HepG2 (cell line): ENCODE measurements around the gene MLX. TPM values are rescaled to one million over a fixed set of nuclear protein-coding genes. Genes with fewer than 3 reads are reported as not detected.
A peak's percentile ranks its signal among the peaks of the same experiment; 100 is the strongest.

Experiments
- BRD4 ChIP-seq: sonication (generic); formaldehyde crosslinking; IDR thresholded peaks from 2 replicates; pipeline ENCODE4 v1.4.0; 2020; ENCODE audit warnings: missing genetic modification reagents
- CBX5 ChIP-seq: sonication (generic); formaldehyde crosslinking; IDR thresholded peaks from 2 replicates; pipeline ENCODE4 v1.4.0; 2020; ENCODE audit warnings: missing genetic modification reagents, borderline replicate concordance
- E2F1 ChIP-seq: sonication (generic); formaldehyde crosslinking; IDR thresholded peaks from 2 replicates; pipeline ENCODE4 v1.5.0; 2020; ENCODE audit warnings: missing genetic modification reagents
- ETV6 ChIP-seq: sonication (generic); formaldehyde crosslinking; conservative IDR thresholded peaks from 2 replicates; pipeline ENCODE4 v1.4.0; 2020; ENCODE audit warnings: missing genetic modification reagents
- FIP1L1 ChIP-seq: fragments of 200-400 bp; formaldehyde crosslinking; IDR thresholded peaks from 2 replicates; pipeline ENCODE4 v1.6.1; 2018; ENCODE audit warnings: low read depth, mild to moderate bottlenecking, low read length, moderate library complexity, borderline replicate concordance; ENCODE audit not compliant: insufficient read depth
- HNRNPL ChIP-seq: fragments of 200-400 bp; formaldehyde crosslinking; IDR thresholded peaks from 2 replicates; pipeline ENCODE4 v1.6.1; 2017; ENCODE audit warnings: mild to moderate bottlenecking, low read depth, low read length
- KDM1A ChIP-seq: IDR thresholded peaks from 2 replicates; pipeline ENCODE4 v1.6.1; 2016; ENCODE audit warnings: missing compliant biosample characterization
- KDM3A ChIP-seq: IDR thresholded peaks from 2 replicates; pipeline ENCODE4 v1.6.1; 2018; ENCODE audit warnings: low read depth, missing compliant biosample characterization
- KMT2B ChIP-seq: IDR thresholded peaks from 2 replicates; pipeline ENCODE4 v1.6.1; 2016; ENCODE audit warnings: missing genetic modification reagents, missing compliant biosample characterization
- MAZ ChIP-seq, 2 experiments: sonication (generic) in 1 of 2; formaldehyde crosslinking in 1 of 2; IDR thresholded peaks; 2 replicates each; pipeline versions ENCODE4 v1.5.0 to v1.6.1; 2012 to 2020; ENCODE audit warnings: low read depth in 2 of 2, mild to moderate bottlenecking in 2 of 2, borderline replicate concordance in 1 of 2, improper control_type of control experiment in 1 of 2, low read length in 1 of 2, missing genetic modification reagents in 1 of 2, moderate library complexity in 1 of 2
- MNT ChIP-seq: fragments of 450-650 bp; IDR thresholded peaks from 2 replicates; pipeline ENCODE4 v1.6.1; 2016
- MYNN ChIP-seq: sonication (generic); formaldehyde crosslinking; IDR thresholded peaks from 2 replicates; pipeline ENCODE4 v1.4.0; 2020; ENCODE audit warnings: mild to moderate bottlenecking, low read depth, missing genetic modification reagents
- RARA ChIP-seq: IDR thresholded peaks from 2 replicates; pipeline ENCODE4 v1.6.1; 2016; ENCODE audit warnings: missing genetic modification reagents, missing compliant biosample characterization
- RFXAP ChIP-seq: sonication (generic); formaldehyde crosslinking; IDR thresholded peaks from 2 replicates; pipeline ENCODE4 v1.4.0; 2020; ENCODE audit warnings: missing genetic modification reagents, borderline replicate concordance
- RXRA ChIP-seq: sonication (generic); formaldehyde crosslinking; IDR thresholded peaks from 2 replicates; pipeline ENCODE4 v1.5.1; 2020; ENCODE audit warnings: missing genetic modification reagents
- SALL1 ChIP-seq: sonication (generic); formaldehyde crosslinking; IDR thresholded peaks from 2 replicates; pipeline ENCODE4 v1.8.0; 2022; ENCODE audit warnings: mild to moderate bottlenecking, missing genetic modification reagents
- YEATS2 ChIP-seq: sonication (generic); formaldehyde crosslinking; IDR thresholded peaks from 2 replicates; pipeline ENCODE4 v1.4.0; 2020; ENCODE audit warnings: missing genetic modification reagents, borderline replicate concordance
- ZBTB14 ChIP-seq: sonication (generic); formaldehyde crosslinking; IDR thresholded peaks from 2 replicates; pipeline ENCODE4 v1.4.0; 2020; ENCODE audit warnings: missing genetic modification reagents
- ZBTB43 ChIP-seq: sonication (generic); formaldehyde crosslinking; conservative IDR thresholded peaks from 2 replicates; pipeline ENCODE4 v1.4.0; 2020; ENCODE audit warnings: missing genetic modification reagents
- ZBTB8A ChIP-seq: sonication (generic); formaldehyde crosslinking; IDR thresholded peaks from 2 replicates; pipeline ENCODE4 v1.4.0; 2020; ENCODE audit warnings: mild to moderate bottlenecking, low read depth, missing genetic modification reagents, borderline replicate concordance
- ZFP37 ChIP-seq: sonication (generic); formaldehyde crosslinking; IDR thresholded peaks from 2 replicates; pipeline ENCODE4 v1.4.0; 2020; ENCODE audit warnings: missing genetic modification reagents, borderline replicate concordance
- ZFX ChIP-seq: sonication (generic); formaldehyde crosslinking; IDR thresholded peaks from 2 replicates; pipeline ENCODE4 v1.4.0; 2020; ENCODE audit warnings: mild to moderate bottlenecking, low read depth, missing genetic modification reagents, moderate library complexity
- ZNF12 ChIP-seq: sonication (generic); formaldehyde crosslinking; IDR thresholded peaks from 2 replicates; pipeline ENCODE4 v1.5.0; 2020; ENCODE audit warnings: missing genetic modification reagents
- ZNF510 ChIP-seq: sonication (generic); formaldehyde crosslinking; IDR thresholded peaks from 2 replicates; pipeline ENCODE4 v1.4.0; 2020; ENCODE audit warnings: low read depth, mild to moderate bottlenecking, missing genetic modification reagents
- ZNF619 ChIP-seq: sonication (generic); formaldehyde crosslinking; IDR thresholded peaks from 2 replicates; pipeline ENCODE4 v1.4.0; 2020; ENCODE audit warnings: mild to moderate bottlenecking, missing genetic modification reagents
- ZNF839 ChIP-seq: sonication (generic); formaldehyde crosslinking; IDR thresholded peaks from 2 replicates; pipeline ENCODE4 v1.4.0; 2020; ENCODE audit warnings: missing genetic modification reagents, mild to moderate bottlenecking, borderline replicate concordance
- ZSCAN20 ChIP-seq: sonication (generic); formaldehyde crosslinking; IDR thresholded peaks from 2 replicates; pipeline ENCODE4 v1.4.0; 2020; ENCODE audit warnings: missing genetic modification reagents, mild to moderate bottlenecking, borderline replicate concordance
- polyA plus RNA-seq, 8 experiments: library from polyadenylated mRNA; depleted of rRNA in 3 of 8; stranded (reverse) in 7 of 8; unstranded in 1 of 8; fragments of >200 nt; fragmentation: Illumina TruSeq in 4 of 8; extraction: Trizol in 4 of 8; gene quantifications; 2 replicates each; pipeline versions ENCODE4 v1.2.1 to v1.2.3, GENCODE V29; 2011 to 2016; ENCODE audit warnings: low read depth in 4 of 8, missing spikeins in 1 of 8, mixed read lengths in 1 of 8; ENCODE audit not compliant: insufficient read depth in 1 of 8
- total RNA-seq, 5 experiments: library from RNA; depleted of rRNA; stranded (reverse); fragments of >200 nt; fragmentation: Illumina TruSeq; extraction: Trizol; gene quantifications; 2 replicates each; pipeline ENCODE4 v1.2.3, GENCODE V29; 2016; ENCODE audit warnings: low read depth in 1 of 5

MLX gene
- total and polyA plus RNA-seq, 2 of the 13 experiments (the other 11 are each of a cell fraction or from before 2014, with no cell fraction given), result 38.9 to 74.4 TPM

GRCh38 chr17:42536048-42536371 is 30.9 kb upstream of the MLX start, which contains the start of gene NAGLU (continued):
- TF ChIP-seq KMT2B (CRISPR knock-in tag) (peak; percentile 81), MAZ (IDR thresholded peaks at IDR 0.05; ENCODE audit: borderline replicate concordance, low read depth, low read length) (peak; percentile 77; the same call in 1 of the 2 replicates), MAZ (CRISPR knock-in tag; IDR thresholded peaks at IDR 0.05; ENCODE audit: low read depth) (no peak), ZBTB14 (CRISPR knock-in tag) (0 out of 2 replicates have a peak, but pooled peaks have one; percentile 44), ZFX (CRISPR knock-in tag) (0 out of 2 replicates have a peak, but pooled peaks have one; percentile 10), RARA (CRISPR knock-in tag) (peak; percentile 80), MYNN (0 out of 2 replicates have a peak, but pooled peaks have one; percentile 44), RFXAP (peak; percentile 84), ETV6 (CRISPR knock-in tag) (0 out of 2 replicates have a peak, but pooled peaks have one; percentile 34), HNRNPL (no peak), ZNF619 (CRISPR knock-in tag) (no peak), ZNF12 (CRISPR knock-in tag) (0 out of 2 replicates have a peak, but pooled peaks have one; percentile 12), ZSCAN20 (CRISPR knock-in tag) (0 out of 2 replicates have a peak, but pooled peaks have one; percentile 67), MNT (peak; percentile 53), SALL1 (CRISPR knock-in tag) (peak; percentile 65), KDM3A (CRISPR knock-in tag) (no peak), ZBTB43 (CRISPR knock-in tag) (peak; percentile 89), BRD4 (peak; percentile 71; the same call in 1 of the 2 replicates), ZFP37 (CRISPR knock-in tag) (peak; percentile 96), ZNF510 (CRISPR knock-in tag) (no peak), RXRA (CRISPR knock-in tag) (peak; percentile 58; the same call in 1 of the 2 replicates), E2F1 (CRISPR knock-in tag) (0 out of 2 replicates have a peak, but pooled peaks have one; percentile 29), ZNF839 (CRISPR knock-in tag) (no peak), CBX5 (peak; percentile 60; the same call in 1 of the 2 replicates), KDM1A (CRISPR knock-in tag) (no peak), YEATS2 (CRISPR knock-in tag) (peak; percentile 68; the same call in 1 of the 2 replicates), FIP1L1 (no peak), ZBTB8A (CRISPR knock-in tag) (0 out of 2 replicates have a peak, but pooled peaks have one; percentile 26)
